Neural progenitor cell (in vitro differentiated cells): ENCODE measurements around the gene DEDD2. TPM values are rescaled to one million over a fixed set of nuclear protein-coding genes. Genes with fewer than 3 reads are reported as not detected.

Source experiments
- DNase-seq: peaks from one replicate; pipeline ENCODE4 v3.0.0-alpha.2; 2016; ENCODE audit warnings: low spot score
- H2AFZ ChIP-seq: fragments of 200-600 bp; sonication (generic); replicated peaks from 2 replicates; pipeline ENCODE4 v1.6.1; 2016; ENCODE audit warnings: antibody characterized with exemption
- H3F3A ChIP-seq: fragments of 200-600 bp; sonication (generic); 2 replicates; pipeline ENCODE4 v1.6.1; 2016; ENCODE audit warnings: antibody characterized with exemption, low read depth
- H3K27ac ChIP-seq: fragments of 200-600 bp; sonication (generic); 2 replicates; pipeline ENCODE4 v1.5.1; 2016; ENCODE audit warnings: mild to moderate bottlenecking
- H3K27me3 ChIP-seq: fragments of 200-600 bp; sonication (generic); 2 replicates; pipeline ENCODE4 v1.6.1; 2016; ENCODE audit warnings: mild to moderate bottlenecking, moderate library complexity
- H3K36me3 ChIP-seq: fragments of 200-600 bp; sonication (generic); 2 replicates; pipeline ENCODE4 v1.5.1; 2016
- H3K4me1 ChIP-seq: fragments of 200-600 bp; sonication (generic); 2 replicates; pipeline ENCODE4 v1.6.1; 2016; ENCODE audit warnings: mixed run types
- H3K4me2 ChIP-seq: fragments of 200-600 bp; sonication (generic); 2 replicates; pipeline ENCODE4 v1.6.1; 2016
- H3K4me3 ChIP-seq: fragments of 200-600 bp; sonication (generic); 2 replicates; pipeline ENCODE4 v1.5.1; 2016
- H3K79me2 ChIP-seq: fragments of 200-600 bp; sonication (generic); 2 replicates; pipeline ENCODE4 v1.6.1; 2016; ENCODE audit warnings: low read depth
- H3K9ac ChIP-seq: fragments of 200-600 bp; sonication (generic); 2 replicates; pipeline ENCODE4 v1.6.1; 2016
- H3K9me3 ChIP-seq: fragments of 200-600 bp; sonication (generic); 2 replicates; pipeline ENCODE4 v1.5.1; 2016; ENCODE audit warnings: low read depth
- H4K20me1 ChIP-seq: fragments of 200-600 bp; sonication (generic); 2 replicates; pipeline ENCODE4 v1.6.1; 2016; ENCODE audit warnings: low read depth
- H3K27ac Mint-ChIP-seq: 3 replicates; pipeline ENCODE4 v1.8.0; 2021; ENCODE audit warnings: mixed read lengths
- H3K27me3 Mint-ChIP-seq: 2 replicates; pipeline ENCODE4 v1.8.0; 2022; ENCODE audit warnings: low read depth, mild to moderate bottlenecking, inconsistent platforms, moderate library complexity, mixed read lengths; ENCODE audit not compliant: insufficient read depth
- H3K36me3 Mint-ChIP-seq: 3 replicates; pipeline ENCODE4 v1.8.0; 2021; ENCODE audit warnings: mixed read lengths
- H3K4me1 Mint-ChIP-seq: 3 replicates; pipeline ENCODE4 v1.8.0; 2021; ENCODE audit warnings: mixed read lengths
- H3K4me3 Mint-ChIP-seq: 3 replicates; pipeline ENCODE4 v1.8.0; 2021; ENCODE audit warnings: mild to moderate bottlenecking, moderate library complexity, mixed read lengths
- H3K9me3 Mint-ChIP-seq: 3 replicates; pipeline ENCODE4 v1.8.0; 2020; ENCODE audit warnings: mixed read lengths
- EZH2 ChIP-seq: fragments of 200-600 bp; sonication (generic); IDR thresholded peaks from 2 replicates; pipeline ENCODE4 v1.6.1; 2017; ENCODE audit warnings: antibody characterized with exemption, mild to moderate bottlenecking, moderate library complexity
- EZH2phosphoT487 ChIP-seq: fragments of 200-600 bp; sonication (generic); IDR thresholded peaks from 2 replicates; pipeline ENCODE4 v1.6.1; 2017; ENCODE audit warnings: antibody characterized with exemption
- total RNA-seq: library from RNA; depleted of rRNA; stranded (reverse); fragments of >200 nt; gene quantifications from 2 replicates; pipeline ENCODE4 v1.2.3, GENCODE V29; 2015; ENCODE audit warnings: low replicate concordance
- TF ChIP-seq, protein P1 (sequence below): fragments of 200-600 bp; sonication (generic); IDR thresholded peaks from 2 replicates; pipeline ENCODE4 v1.5.1; 2017; ENCODE audit warnings: antibody characterized with exemption, mild to moderate bottlenecking

DEDD2 gene
- total RNA-seq, 1 donor from 2014 or later, result 19.8 TPM

DNA sequence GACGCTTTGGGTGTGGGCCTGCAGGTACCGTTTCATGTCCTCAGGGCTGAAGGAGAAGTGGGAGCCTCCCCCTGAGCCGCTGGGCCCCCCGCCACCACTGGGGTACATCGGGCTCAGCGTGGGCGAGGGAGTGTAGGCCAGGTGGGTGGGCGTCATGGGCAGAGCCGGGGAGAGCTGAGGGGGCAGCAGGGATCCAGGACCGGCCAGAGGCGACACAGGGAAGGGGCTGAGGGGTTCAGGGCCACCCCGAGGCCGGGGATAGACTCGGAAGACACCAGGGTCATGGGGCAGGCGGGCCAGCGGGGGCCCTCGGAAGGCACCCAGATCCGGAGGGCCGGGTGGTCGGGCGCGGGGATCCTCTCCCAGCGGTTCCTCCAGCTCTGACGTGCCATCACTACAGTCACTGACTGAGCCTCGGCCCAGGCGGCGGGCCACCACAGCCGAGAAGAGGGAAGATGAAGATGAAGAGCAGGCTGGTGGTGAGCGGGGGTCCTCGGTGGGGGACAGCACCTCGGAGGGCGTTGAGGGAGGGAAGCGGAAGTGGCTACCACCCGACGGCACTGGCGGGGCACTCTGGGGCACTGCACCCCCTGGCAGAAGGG is 31.8 kb upstream of the DEDD2 start:
- H3K4me1 ChIP-seq, result peaks cover 17% of the 10 kb centered on the region
- H3K4me1 Mint-ChIP-seq, result peaks cover 41% of the 10 kb centered on the region
- no peaks in the 10 kb centered on the region for H3K27me3 ChIP-seq
- no peak overlapping the region for H3K9ac ChIP-seq
- no peak overlapping the region for H3K4me2 ChIP-seq
- H3K79me2 ChIP-seq, result peaks cover 54% of the 10 kb centered on the region
- peaks cover 2% of the 10 kb centered on the region for H3K36me3 Mint-ChIP-seq
- no peak overlapping the region for H3K4me3 ChIP-seq
- no peak overlapping the region for H3K4me3 Mint-ChIP-seq
- H3F3A ChIP-seq, result peaks cover 47% of the 10 kb centered on the region
- TF ChIP-seq, protein P1, sequence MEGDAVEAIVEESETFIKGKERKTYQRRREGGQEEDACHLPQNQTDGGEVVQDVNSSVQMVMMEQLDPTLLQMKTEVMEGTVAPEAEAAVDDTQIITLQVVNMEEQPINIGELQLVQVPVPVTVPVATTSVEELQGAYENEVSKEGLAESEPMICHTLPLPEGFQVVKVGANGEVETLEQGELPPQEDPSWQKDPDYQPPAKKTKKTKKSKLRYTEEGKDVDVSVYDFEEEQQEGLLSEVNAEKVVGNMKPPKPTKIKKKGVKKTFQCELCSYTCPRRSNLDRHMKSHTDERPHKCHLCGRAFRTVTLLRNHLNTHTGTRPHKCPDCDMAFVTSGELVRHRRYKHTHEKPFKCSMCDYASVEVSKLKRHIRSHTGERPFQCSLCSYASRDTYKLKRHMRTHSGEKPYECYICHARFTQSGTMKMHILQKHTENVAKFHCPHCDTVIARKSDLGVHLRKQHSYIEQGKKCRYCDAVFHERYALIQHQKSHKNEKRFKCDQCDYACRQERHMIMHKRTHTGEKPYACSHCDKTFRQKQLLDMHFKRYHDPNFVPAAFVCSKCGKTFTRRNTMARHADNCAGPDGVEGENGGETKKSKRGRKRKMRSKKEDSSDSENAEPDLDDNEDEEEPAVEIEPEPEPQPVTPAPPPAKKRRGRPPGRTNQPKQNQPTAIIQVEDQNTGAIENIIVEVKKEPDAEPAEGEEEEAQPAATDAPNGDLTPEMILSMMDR, result no peak
- TF ChIP-seq EZH2, result no peak
- no peak for TF ChIP-seq EZH2phosphoT487
- no peak overlapping the region for H3K27ac ChIP-seq
- no peak overlapping the region for H2AFZ ChIP-seq
- no peaks in the 10 kb centered on the region for H3K9me3 Mint-ChIP-seq
- no peak overlapping the region for H3K27ac Mint-ChIP-seq
- no peaks in the 10 kb centered on the region for H3K36me3 ChIP-seq
- peaks cover 87% of the 10 kb centered on the region for H4K20me1 ChIP-seq
- H3K27me3 Mint-ChIP-seq, result peaks cover 8% of the 10 kb centered on the region
- H3K9me3 ChIP-seq, result no peaks in the 10 kb centered on the region
- no peak for DNase-seq

DNA sequence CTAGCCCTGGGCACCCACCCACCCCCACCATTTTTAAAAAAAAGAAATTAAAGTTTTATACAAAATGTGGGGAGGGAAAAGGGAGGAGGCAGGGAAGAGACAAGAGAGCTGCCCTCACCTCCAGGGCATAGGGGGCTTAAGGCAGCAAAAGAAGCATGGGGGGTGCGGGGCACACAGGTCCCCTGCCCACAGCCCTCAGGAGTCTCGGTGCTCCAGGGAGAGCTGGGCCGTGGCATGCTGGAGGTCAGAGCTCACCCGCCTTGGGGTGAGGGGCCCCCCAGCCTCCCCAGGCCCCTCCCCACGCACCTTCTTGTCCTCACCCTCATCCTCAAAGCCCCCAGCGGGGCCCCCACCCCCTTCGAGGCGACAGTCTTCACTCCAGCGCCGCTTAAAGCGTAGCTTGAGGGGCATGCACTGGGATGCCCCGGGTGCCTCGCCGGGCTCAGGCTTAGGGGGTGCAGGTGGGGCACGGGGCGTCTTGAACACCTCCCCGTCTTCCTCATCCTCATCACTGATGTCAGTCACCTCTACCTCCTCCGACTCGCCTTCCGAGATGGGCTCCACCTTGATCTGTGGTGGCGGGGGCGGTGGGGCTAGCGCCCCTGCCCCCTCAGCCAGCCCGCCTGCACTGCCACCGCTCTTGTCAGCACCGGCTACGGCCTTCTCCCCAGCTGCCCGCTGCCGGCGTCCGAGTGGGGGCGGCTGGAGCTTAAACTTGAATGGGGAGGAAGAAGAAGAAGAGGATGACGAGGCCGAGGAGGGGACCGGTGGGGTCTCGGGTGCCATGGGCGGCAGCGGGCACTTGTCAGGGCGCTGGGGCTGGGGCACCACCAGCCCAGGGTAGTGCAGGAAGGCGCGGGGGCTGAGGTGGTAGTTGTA is 31.0 kb upstream of the DEDD2 start:
- Histone ChIP-seq H3K4me2 (no peak overlapping the region), H3K9ac (no peak overlapping the region), H2AFZ (no peak overlapping the region), H3K4me3 (no peak overlapping the region), H3K36me3 (no peaks in the 10 kb centered on the region), H3K79me2 (peaks cover 46% of the 10 kb centered on the region), H3K9me3 (no peaks in the 10 kb centered on the region), H4K20me1 (peaks cover 86% of the 10 kb centered on the region), H3K27me3 (no peaks in the 10 kb centered on the region), H3K4me1 (peaks cover 17% of the 10 kb centered on the region), H3F3A (peaks cover 48% of the 10 kb centered on the region), H3K27ac (no peak overlapping the region)
- TF ChIP-seq EZH2phosphoT487, result no peak
- H3K4me1 Mint-ChIP-seq, result peaks cover 44% of the 10 kb centered on the region
- H3K36me3 Mint-ChIP-seq, result peaks cover 2% of the 10 kb centered on the region
- DNase-seq, result no peak
- H3K27me3 Mint-ChIP-seq, result peaks cover 8% of the 10 kb centered on the region
- H3K4me3 Mint-ChIP-seq, result no peak overlapping the region
- no peak overlapping the region for H3K27ac Mint-ChIP-seq
- H3K9me3 Mint-ChIP-seq, result no peaks in the 10 kb centered on the region

DNA sequence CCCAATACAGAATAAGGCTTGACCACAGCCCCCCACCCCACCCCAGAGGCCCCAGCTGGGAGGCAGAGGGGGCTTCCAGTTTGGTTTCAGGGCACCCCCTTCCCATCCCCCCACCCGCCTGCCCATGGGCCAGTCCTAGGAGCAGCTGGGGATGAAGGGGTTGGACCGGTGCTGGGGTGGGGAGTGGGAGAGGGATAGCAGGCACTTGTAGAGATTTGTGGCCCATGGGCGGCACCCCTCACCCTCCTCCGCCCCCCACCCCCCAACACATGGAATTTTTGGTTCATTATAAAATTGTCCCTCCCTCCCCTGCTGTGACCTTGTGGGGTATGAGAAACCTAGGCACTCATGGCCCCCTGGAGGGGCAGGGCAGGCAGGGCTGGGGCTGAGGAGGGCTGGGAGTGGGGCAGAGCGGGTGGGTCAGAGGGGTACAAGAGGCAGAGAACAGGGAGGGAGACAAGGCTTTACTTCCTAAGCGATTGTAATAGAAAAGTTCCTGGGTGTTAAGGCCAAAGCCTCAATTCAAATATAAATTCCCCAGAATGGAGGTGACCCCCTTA is 30.2 kb upstream of the DEDD2 start:
- no peak overlapping the region for H3K4me3 ChIP-seq
- H3K27me3 Mint-ChIP-seq, result peaks cover 5% of the 10 kb centered on the region
- no peak overlapping the region for H3K27ac Mint-ChIP-seq
- H3K4me1 Mint-ChIP-seq, result peaks cover 49% of the 10 kb centered on the region
- no peak for DNase-seq
- peaks cover 78% of the 10 kb centered on the region for H4K20me1 ChIP-seq
- H3K27ac ChIP-seq, result no peak overlapping the region
- H3K9me3 ChIP-seq, result no peaks in the 10 kb centered on the region
- no peaks in the 10 kb centered on the region for H3K9me3 Mint-ChIP-seq
- no peaks in the 10 kb centered on the region for H3K36me3 ChIP-seq
- H3K27me3 ChIP-seq, result no peaks in the 10 kb centered on the region
- peaks cover 2% of the 10 kb centered on the region for H3K36me3 Mint-ChIP-seq
- TF ChIP-seq, protein P1, result no peak
- TF ChIP-seq EZH2 (no peak), EZH2phosphoT487 (no peak)
- H3K4me2 ChIP-seq, result no peak overlapping the region
- peaks cover 13% of the 10 kb centered on the region for H3K4me1 ChIP-seq
- H3K79me2 ChIP-seq, result peaks cover 39% of the 10 kb centered on the region
- peaks cover 47% of the 10 kb centered on the region for H3F3A ChIP-seq
- no peak overlapping the region for H2AFZ ChIP-seq
- H3K4me3 Mint-ChIP-seq, result no peak overlapping the region
- no peak overlapping the region for H3K9ac ChIP-seq
